GM18498 (cell line): ENCODE data around the gene FBXO46.
"Not testable (repeated sequence)": the region's sequence is repeated elsewhere in the genome, so short reads cannot be mapped to it uniquely, and the experiment has no call there.

Source experiments
- ATAC-seq: cut with Tn5 transposase; IDR thresholded peaks from one replicate; pipeline ENCODE4 v1.9.1; 2021; ENCODE audit warnings: mild to moderate bottlenecking, moderate library complexity; ENCODE audit not compliant: unreplicated experiment

FBXO46 gene

GRCh38 chr19:45691516-45692186, 39.0 kb downstream of the FBXO46 start, which contains the start of gene SNRPD2:
Gene SNRPD2, minus strand, starts transcription at chr19:45691953. Its CDS starts 65 bp downstream, at chr19:45691888.
- ATAC-seq = peak; percentile 62

- no peak for ATAC-seq
Observed at GRCh38 chr19:45687599-45687998, 43.1 kb downstream of the FBXO46 start.

GRCh38 chr19:45685045-45685444, 45.7 kb downstream of the FBXO46 start:
- not testable (repeated sequence) for ATAC-seq

GRCh38 chr19:45682908-45683307, 47.8 kb downstream of the FBXO46 start:
- ATAC-seq = no peak

GRCh38 chr19:45682117-45682516, 48.6 kb downstream of the FBXO46 start:
- ATAC-seq = no peak

- ATAC-seq = peak; percentile 67
Observed at GRCh38 chr19:45681391-45682015, 49.2 kb downstream of the FBXO46 start.

- no peak for ATAC-seq
Observed at GRCh38 chr19:45677351-45678230, 53.1 kb downstream of the FBXO46 start.

- no peak for ATAC-seq
Observed at GRCh38 chr19:45676851-45677263, 53.8 kb downstream of the FBXO46 start.

GRCh38 chr19:45674946-45675345, 55.8 kb downstream of the FBXO46 start:
- no peak for ATAC-seq

- ATAC-seq = peak; percentile 55
Observed at GRCh38 chr19:45670670-45671453, 59.8 kb downstream of the FBXO46 start.

GRCh38 chr19:45668342-45668871, 62.3 kb downstream of the FBXO46 start:
- peak; percentile 4 for ATAC-seq

- no peak for ATAC-seq
Observed at GRCh38 chr19:45667620-45668341, 62.9 kb downstream of the FBXO46 start, which contains the start of gene GIPR. Gene GIPR, plus strand, starts transcription at chr19:45668221. Its CDS starts 1,300 bp downstream, at chr19:45669521.

- no peak for ATAC-seq
Observed at GRCh38 chr19:45664575-45664974, 66.1 kb downstream of the FBXO46 start.

- no peak for ATAC-seq
Observed at GRCh38 chr19:45663800-45664199, 66.9 kb downstream of the FBXO46 start.

- ATAC-seq = no peak
Observed at GRCh38 chr19:45660636-45661035, 70.1 kb downstream of the FBXO46 start.
